ENCODE measurements around the gene CLRN3. TPM values are rescaled to one million over a fixed set of nuclear protein-coding genes. Genes with fewer than 3 reads are reported as not detected.

The CLRN3 gene
- total and polyA plus RNA-seq, 4 donors, result 0.10 to 0.12 TPM; not detected in 2

DNA sequence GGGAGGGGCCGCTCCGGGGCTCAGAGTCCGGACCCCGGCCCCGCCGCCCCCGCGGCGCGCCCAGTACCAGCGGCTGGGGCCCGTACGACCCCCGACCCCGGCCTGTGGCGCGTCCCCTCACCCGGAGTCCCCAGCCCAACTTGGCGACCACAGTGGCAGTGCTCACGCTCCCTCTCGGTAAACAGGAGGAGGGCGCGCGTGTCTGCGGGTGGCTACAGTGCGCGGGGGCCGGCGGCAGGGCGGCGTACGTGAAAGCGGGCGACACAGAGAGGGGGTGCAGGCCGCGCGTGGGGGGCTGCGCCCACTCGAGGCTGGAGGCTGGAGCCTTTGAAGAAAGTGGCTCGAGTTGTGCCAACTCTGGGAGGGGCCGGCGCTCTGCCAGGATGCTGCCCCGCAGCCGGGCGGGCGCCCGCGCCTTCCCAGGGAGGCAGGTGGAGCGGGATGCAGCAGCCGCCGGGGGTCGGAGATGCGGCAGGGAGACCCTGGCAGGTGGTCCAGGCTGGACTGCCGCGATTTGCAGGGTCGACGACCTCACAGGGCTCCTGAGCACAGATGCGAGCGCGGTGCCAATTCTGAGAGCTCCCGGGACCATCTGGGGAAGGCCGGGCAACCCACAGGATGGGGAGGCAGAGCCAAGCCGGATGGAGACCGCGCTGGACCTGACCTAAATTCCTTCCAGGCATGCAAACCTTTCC is 14.8 kb upstream of the CLRN3 start:
- H3K9ac ChIP-seq (ENCODE audit: insufficient read depth in 1 of 2, low read length in 2 of 2), result no peak overlapping the region
- 2 to 4% methylated on average over 53 to 65 of the region's 65 CpGs for WGBS, 2 donors
- ATAC-seq (ENCODE audit: insufficient read depth, low FRiP score) (peak; percentile 15), DNase-seq (no peak)
- H3K27me3 ChIP-seq (ENCODE audit: control insufficient read depth in 3 of 3, insufficient read depth in 3 of 3, low read length in 2 of 3), result peaks cover 0 to 4% (median 0%) of the 10 kb centered on the region in 3 donors
- peak overlapping the region; percentile 85 to 98 for H3K27ac ChIP-seq (ENCODE audit: low read depth in 1 of 2, low read length in 1 of 2)
- peaks cover 0 to under 1% (median 0%) of the 10 kb centered on the region in 4 donors for H3K9me3 ChIP-seq (ENCODE audit: control insufficient read depth in 4 of 4, insufficient read depth in 3 of 4, low read length in 3 of 4)
- TF ChIP-seq, protein P1, sequence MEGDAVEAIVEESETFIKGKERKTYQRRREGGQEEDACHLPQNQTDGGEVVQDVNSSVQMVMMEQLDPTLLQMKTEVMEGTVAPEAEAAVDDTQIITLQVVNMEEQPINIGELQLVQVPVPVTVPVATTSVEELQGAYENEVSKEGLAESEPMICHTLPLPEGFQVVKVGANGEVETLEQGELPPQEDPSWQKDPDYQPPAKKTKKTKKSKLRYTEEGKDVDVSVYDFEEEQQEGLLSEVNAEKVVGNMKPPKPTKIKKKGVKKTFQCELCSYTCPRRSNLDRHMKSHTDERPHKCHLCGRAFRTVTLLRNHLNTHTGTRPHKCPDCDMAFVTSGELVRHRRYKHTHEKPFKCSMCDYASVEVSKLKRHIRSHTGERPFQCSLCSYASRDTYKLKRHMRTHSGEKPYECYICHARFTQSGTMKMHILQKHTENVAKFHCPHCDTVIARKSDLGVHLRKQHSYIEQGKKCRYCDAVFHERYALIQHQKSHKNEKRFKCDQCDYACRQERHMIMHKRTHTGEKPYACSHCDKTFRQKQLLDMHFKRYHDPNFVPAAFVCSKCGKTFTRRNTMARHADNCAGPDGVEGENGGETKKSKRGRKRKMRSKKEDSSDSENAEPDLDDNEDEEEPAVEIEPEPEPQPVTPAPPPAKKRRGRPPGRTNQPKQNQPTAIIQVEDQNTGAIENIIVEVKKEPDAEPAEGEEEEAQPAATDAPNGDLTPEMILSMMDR (IDR thresholded peaks at IDR 0.05; ENCODE audit: control extremely low read depth, extremely low read depth), result no peak
- no peaks in the 10 kb centered on the region for H3K36me3 ChIP-seq (ENCODE audit: control insufficient read depth in 4 of 4, insufficient read depth in 4 of 4, low read length in 4 of 4)
- peaks cover 0 to 16% (median 4%) of the 10 kb centered on the region in 5 donors for H3K4me1 ChIP-seq (ENCODE audit: control insufficient read depth in 5 of 5, insufficient read depth in 5 of 5, low read length in 5 of 5)
- H3K4me3 ChIP-seq, result peak overlapping the region; percentile 72

DNA sequence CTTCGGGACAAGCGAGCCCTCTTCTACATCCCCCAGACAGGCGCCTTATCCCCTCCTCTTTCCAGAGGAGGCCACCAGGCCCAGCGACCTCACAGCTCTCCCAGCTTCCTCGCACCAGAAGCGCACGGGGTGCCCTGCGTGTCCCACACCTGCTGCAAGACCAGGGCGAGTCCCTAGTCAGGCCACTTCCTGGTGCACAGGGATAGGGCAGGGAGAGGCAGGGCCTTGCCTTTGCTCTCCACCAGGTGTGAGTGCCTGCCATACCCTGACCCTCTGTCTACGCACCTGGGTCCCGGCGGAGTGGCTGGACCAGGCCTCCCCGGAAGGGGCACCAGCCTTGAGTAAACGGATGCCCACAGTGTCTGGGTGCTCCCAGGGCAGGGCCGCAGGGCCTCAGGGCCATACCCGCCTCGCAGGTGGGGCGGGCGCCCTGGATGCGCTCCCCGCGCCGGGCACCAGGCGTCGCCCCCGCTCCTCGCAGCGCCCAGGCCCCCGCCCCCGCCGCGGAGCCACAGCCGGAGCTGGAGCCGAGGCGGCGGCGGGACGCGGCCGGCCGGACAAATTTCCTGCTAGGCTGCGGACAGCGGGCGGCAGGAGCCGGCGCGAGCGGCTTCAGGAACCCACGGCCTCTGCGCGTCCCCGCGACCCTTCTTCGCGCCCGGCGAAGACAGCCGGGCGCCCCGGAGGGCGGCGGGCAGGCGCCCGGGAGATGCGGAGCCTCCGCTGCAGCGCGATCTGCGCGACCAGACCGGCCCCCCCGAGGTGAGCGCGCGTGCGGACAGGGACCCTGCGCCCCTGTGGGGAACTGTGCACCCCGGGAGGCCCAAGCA is 14.0 kb upstream of the CLRN3 start, which contains the start of gene PTPRE:
TSS of gene PTPRE (plus strand) at position 556 of the 830 bp plus-strand sequence. CDS start 133,779 bp downstream, outside the sequence.
- peak within 1 kb of the TSS; percentile 85 to 98 for H3K27ac ChIP-seq (ENCODE audit: low read depth in 1 of 2, low read length in 1 of 2)
- H3K36me3 ChIP-seq (ENCODE audit: control insufficient read depth in 4 of 4, insufficient read depth in 4 of 4, low read length in 4 of 4), result no peaks in the 10 kb centered on the region
- peak within 1 kb of the TSS; percentile 72 for H3K4me3 ChIP-seq
- H3K9ac ChIP-seq (ENCODE audit: insufficient read depth in 1 of 2, low read length in 2 of 2), result no peak within 1 kb of the TSS
- DNase-seq, result peak; percentile 56 to 75 (median 59)
- peaks cover 0 to 14% (median 4%) of the 10 kb centered on the region in 5 donors for H3K4me1 ChIP-seq (ENCODE audit: control insufficient read depth in 5 of 5, insufficient read depth in 5 of 5, low read length in 5 of 5)
- 7 to 14% methylated on average over 38 to 78 of the region's 78 CpGs for WGBS, 2 donors
- peaks cover 0 to 4% (median 0%) of the 10 kb centered on the region in 3 donors for H3K27me3 ChIP-seq (ENCODE audit: control insufficient read depth in 3 of 3, insufficient read depth in 3 of 3, low read length in 2 of 3)
- ATAC-seq (ENCODE audit: insufficient read depth, low FRiP score), result peak; percentile 91
- TF ChIP-seq, protein P1 (IDR thresholded peaks at IDR 0.05; ENCODE audit: control extremely low read depth, extremely low read depth), result peak; percentile 70
- H3K9me3 ChIP-seq (ENCODE audit: control insufficient read depth in 4 of 4, insufficient read depth in 3 of 4, low read length in 3 of 4), result no peaks in the 10 kb centered on the region

DNA sequence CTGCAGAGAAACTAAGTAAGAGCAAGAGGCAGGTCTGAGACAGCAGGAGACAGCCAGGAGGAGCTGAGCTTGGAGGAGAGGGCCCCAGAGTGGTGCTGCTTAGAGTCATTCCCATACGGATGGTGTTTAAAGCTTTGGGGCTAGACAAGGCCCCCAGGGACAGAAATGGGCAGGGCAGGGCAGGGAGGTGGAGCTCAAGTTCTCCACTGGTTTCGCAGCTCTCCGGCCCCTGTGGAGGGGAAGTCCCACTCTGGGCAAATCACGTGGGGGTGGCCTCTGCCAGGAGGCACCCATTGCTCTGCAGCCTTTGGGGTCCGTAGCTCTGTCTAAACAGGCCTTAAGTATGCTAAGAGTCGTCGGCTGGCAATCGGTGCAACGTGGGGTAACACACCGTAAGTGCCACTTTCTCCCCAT is 13.1 kb upstream of the CLRN3 start:
- peaks cover 0 to 4% (median 0%) of the 10 kb centered on the region in 3 donors for H3K27me3 ChIP-seq (ENCODE audit: control insufficient read depth in 3 of 3, insufficient read depth in 3 of 3, low read length in 2 of 3)
- H3K9me3 ChIP-seq (ENCODE audit: control insufficient read depth in 4 of 4, insufficient read depth in 3 of 4, low read length in 3 of 4), result no peaks in the 10 kb centered on the region
- no peak overlapping the region for H3K27ac ChIP-seq (ENCODE audit: low read depth in 1 of 2, low read length in 1 of 2)
- no peaks in the 10 kb centered on the region for H3K36me3 ChIP-seq (ENCODE audit: control insufficient read depth in 4 of 4, insufficient read depth in 4 of 4, low read length in 4 of 4)
- DNase-seq (no peak), ATAC-seq (ENCODE audit: insufficient read depth, low FRiP score) (no peak)
- TF ChIP-seq, protein P1 (IDR thresholded peaks at IDR 0.05; ENCODE audit: control extremely low read depth, extremely low read depth), result no peak
- H3K9ac ChIP-seq (ENCODE audit: insufficient read depth in 1 of 2, low read length in 2 of 2), result no peak overlapping the region
- H3K4me3 ChIP-seq, result no peak overlapping the region
- WGBS, 2 donors, result 81 to 84% methylated on average over 10 of the region's 10 CpGs
- H3K4me1 ChIP-seq (ENCODE audit: control insufficient read depth in 5 of 5, insufficient read depth in 5 of 5, low read length in 5 of 5), result peaks cover 0 to 14% (median 0%) of the 10 kb centered on the region in 5 donors

Measured in lung (tissue), 12 donors.